Stimulated activated CD4-positive, alpha-beta T cell treated with anti-CD3 and anti-CD28 coated beads, Interleukin-1b, Interleukin-23, amount 100 ng/mL, for 4 hours (primary cell): ENCODE measurements around the gene MAPT.
"Not testable (repeated sequence)": the region's sequence is repeated elsewhere in the genome, so short reads cannot be mapped to it uniquely, and the experiment has no call there.

Experiments used
- DNase-seq, 2 donors: peaks; one replicate each; pipeline ENCODE4 v3.0.0-alpha.2; 2020; ENCODE audit warnings: low read depth in 2 of 2

Gene MAPT

DNA sequence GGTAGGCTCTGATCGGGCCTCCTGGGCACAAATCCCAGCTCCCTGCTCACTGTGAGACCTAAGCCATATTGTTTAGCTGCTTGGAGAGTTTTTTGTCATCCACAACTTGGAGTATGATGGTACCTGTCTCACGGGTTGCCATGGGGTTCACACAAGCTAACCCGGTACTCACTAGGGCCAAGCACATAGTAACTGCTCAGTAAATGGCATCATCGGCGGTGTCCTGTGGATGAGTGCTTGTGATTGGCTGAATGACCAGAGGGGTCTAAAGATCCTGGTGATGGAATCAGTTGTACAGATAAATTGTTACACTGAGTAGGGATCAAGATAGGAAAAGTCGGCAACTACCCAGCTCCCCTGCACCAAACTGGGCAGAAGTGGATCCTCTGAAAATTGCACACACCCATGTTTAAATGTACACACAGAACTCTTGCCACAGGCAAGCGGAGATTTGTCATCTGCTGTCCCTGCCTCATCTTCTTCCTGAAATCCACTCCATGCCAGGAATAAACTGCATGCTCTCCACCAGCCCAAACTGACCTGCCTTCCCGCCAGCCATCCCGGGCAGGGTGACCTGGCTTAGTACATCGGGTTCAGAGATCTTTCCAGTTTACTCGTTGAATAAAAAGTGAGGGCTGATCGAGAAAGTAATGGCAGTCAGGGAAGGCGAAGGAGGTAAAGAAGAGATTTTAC is 6.5 kb downstream of the MAPT start:
- no peak for DNase-seq

DNA sequence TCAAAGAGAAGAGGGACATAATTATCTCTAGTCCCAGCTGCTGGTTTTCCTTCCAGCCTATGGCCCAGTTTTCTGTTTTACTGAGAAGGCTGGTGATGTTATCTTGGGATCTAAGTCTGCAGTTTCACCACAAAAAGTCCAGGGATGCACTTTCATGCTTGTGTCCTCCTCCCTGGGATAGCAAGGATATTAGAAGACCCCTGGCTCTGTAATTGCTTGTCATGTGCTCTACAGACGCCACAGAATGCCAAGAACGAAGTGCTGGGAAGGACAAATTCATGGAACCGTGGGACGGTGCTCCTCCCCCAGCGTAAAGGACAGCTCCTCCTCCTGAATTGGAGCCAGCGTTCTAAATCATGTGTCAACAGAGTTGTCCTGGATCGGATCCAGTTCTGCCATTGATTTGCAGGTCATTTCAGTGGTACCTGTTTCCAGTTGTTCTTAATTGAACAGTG is 8.6 kb downstream of the MAPT start:
- DNase-seq = no peak

DNA sequence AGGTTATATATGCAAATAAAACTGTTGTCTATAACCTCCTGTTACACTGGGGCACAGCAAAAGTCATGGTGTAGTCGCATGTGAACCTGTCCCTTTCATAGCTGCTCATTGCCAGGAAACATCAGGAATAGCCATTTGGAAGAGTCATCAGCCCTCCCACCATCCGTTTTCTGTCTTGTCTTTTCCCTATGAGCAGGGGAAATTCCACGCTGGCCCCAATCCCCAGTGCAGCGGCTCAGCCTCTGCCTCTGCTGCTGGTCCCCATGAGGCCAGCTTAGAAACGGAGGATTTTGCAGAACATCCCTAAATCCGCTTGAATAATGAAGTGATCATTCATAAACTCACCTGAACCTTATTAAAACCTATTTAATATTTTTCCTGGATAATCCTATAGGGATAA is 10.5 kb downstream of the MAPT start:
- DNase-seq = no peak

DNA sequence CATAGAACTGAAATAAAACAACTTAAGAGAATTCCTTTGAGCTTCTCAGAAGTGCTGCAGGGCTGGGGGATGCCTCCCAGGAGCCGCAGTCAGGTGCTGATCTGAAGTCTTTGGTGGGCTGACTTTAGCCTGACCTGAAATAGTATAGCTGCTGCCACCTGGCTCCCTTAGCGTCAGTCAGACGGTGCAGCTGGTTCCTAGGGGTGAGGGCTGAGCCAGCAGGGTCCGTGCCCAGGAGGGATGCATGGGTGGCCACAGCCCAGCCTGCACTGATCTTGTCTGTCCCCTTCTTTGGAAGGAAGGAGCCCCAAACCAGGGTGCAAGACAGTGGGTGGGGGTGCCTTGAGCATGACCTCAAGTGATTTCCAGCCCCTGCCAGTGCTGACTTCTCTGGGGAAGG is 11.5 kb downstream of the MAPT start:
- DNase-seq = no peak

DNA sequence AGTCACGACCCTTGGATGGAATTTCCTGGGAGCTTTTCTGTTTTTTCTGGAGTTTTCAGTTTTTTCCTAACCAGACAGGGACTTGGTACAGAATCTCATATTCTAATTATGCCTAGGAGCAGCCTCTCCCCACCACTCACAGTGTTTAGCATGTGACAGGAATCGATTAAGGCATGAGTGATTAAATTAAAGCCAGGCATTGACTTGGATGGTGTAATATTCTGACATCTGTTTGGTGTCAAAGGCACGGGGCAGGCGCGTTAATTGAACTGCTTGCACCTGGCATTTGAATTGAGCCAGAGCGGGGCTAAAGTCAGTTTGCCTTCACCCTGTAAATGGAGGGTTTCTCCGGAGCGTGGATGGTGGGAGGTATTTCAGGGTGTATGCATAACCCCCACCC is 11.9 kb downstream of the MAPT start:
- DNase-seq = no peak

DNA sequence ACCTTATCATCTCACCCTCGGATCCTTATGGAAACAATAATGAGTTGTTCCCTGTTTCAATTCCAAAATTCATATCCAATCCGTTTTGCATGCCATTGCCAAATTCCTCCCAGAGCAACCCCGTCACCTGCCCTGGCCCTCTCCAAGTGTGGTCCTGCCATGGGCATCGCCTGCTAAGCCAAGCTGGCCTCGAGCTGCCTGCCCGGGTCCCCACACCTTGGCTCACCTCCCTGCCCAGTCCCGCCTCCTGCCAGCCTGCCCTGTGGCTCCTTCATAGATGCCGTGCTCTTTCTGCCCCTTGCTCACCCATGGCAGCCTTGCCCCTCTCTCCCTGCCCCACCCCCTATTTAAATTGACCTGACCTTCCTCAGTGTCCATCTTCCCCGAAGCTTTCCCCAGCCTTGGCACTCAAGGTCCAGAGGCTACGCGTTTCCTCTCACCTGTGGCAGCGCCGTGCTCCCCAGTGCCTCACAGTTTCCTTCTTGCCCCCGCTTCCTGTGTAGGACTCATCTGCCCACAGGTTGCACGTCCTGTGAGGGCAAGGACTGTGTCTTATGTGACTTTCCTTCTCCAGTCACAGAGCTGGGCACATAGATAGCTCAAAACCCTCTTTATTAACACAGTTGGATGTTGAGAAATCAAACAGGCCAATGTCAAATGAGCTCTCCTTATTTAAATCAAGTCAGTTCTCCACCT is 12.7 kb downstream of the MAPT start:
- DNase-seq = peak in 1 of 2 donors; percentile 6

DNA sequence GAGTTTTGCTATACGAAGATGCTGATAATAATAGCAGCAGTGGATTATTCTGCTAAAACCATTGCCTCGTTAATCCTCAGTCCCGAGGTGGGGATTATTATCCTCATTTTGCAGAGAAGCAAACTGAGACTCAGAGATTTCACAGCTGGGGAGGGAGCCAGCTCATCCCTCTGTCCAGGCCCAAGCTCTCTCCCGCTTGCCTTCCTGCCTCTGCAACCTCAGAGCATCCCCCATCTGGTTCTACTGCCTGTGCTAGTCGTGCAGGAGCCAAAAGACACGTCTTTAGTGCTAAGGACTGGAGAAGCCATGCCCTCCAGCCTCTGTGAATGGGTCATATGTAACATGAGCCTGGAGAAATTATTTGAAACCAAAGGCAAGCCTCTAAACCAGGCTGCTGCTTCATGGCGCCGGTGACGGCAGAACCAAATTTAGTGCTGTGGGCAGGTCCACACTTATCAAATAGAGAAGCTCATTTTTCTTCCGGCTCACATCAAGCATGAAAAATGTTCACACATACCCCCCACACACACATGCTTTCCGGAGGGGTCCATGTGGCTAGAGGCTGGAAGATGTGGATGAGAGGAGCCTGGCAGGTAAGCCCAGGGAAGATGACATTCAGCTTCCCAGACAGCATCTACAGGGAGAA is 13.5 kb downstream of the MAPT start:
- DNase-seq = no peak

DNA sequence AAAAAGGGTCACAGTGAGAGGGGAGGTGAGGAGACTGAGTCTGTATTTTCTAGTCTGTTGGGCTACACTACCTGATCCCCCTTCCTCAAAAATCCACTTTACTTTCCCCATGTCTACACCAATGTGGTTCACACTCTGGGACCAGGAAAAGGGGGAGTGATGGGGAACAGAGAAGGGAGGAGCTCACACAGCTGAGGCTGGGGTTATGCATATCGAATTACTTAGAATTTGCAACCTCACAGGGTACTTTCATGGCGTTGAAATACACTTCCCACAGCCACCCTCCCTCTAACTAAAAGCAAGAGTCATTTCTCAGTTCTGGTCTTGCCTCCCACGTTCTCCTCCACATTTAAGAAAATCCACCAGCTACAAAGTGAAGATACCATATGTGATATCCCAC is 14.1 kb downstream of the MAPT start:
- DNase-seq = no peak

DNA sequence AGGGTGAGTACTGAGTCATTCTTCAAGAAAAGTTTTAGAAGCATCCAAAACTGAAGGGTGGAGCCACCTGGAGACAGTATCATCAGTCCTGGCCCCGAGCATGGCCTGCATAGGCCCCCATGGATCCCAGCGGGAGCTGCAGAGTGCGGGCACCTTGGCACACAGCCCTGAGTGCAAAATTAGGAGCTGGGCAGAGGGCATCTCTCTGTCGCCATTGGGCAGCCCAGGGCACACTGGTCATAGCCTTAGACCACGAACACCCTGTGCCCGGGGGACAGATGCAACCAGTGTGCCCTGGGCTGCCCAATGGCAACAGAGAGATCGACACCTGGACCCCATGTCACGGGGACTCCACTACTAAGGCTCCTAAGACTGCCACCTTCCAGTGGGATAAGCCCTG is 14.6 kb downstream of the MAPT start:
- DNase-seq = no peak

DNA sequence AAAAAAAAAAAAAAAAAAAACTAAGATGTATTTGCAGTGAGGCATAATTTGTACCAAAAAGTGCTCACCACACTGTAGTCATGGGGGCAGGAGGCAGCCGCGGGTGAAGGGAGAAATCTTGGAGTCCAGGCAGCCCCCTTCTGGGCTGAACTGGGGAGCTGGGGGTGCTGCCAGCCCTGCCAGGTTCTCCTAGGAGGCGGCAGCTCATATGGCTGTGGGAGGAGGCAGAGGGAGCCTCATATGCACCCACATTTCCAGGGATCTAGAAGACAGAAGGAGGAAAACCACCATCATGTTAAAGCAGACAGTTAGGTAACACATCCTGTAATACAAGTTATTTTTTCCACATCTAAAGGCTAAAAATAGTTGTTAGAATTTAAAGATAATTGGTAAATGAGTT is 16.3 kb downstream of the MAPT start:
- no peak for DNase-seq

DNA sequence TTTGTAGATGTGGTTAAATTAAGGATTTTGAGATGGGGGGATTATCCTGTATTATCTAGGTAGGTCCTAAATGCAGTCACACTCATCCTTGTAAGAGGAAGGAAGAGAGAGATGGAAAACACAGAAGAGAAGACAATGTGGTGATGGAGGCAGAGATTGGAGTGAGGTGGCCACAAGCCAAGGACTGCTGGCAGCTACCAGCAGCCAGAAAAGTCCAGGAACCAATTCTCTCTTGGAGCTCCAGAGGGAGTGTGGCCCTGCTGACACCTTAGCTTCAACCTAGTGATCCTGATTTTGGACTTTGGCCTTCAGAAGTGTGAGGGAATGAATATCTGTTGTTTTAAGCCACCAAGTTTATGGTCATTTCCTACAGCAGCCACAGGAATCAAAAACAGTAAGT is 18.0 kb downstream of the MAPT start:
- DNase-seq = no peak

DNA sequence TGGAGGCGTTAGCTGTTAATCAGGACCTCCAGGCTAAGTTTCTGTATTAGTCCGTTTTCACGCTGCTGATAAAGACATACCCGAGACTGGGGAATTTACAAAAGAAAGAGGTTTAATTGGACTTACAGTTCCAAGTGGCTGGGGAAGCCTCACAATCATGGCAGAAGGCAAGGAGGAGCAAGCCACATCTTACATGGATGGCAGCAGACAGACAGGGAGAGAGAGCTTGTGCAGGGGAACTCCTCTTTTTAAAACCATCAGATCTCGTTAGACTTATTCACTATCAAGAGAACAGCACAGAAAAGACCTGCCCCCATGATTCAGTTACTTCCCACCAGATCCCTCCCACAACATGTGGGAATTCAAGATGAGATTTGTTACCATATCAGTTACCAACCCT is 18.7 kb downstream of the MAPT start:
- not testable (repeated sequence) for DNase-seq

DNA sequence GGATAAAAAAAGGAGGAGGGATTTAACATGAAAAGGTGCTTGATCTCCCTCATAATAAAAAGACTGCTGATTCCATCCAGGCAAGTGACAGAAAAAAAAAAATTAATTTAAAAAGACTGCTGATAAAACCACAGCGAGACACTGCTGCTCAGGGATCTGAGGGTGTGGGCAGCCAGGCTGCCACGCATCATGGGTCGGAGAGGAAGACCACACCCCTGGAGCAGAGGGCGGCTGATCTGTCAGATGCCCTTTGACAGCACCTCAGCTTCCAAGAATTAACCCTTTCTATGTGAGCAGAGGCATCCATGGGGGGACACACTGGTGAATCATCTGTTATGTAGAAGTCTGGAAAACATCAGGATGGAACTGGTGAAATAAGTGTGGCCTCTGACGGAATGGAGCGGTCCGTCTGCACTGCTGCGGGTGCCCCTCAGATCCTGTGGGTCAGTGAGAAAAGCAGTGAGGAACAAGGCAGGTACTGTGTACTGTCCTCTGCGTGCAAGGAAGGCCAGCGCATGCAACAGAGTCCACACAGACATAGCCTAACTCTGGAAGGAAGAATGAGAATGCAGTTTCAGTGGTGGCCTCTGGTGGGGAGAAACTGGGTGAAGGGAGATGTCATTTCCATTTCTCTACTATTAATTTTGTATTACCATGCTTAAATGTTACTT is 19.8 kb downstream of the MAPT start:
- DNase-seq = no peak

DNA sequence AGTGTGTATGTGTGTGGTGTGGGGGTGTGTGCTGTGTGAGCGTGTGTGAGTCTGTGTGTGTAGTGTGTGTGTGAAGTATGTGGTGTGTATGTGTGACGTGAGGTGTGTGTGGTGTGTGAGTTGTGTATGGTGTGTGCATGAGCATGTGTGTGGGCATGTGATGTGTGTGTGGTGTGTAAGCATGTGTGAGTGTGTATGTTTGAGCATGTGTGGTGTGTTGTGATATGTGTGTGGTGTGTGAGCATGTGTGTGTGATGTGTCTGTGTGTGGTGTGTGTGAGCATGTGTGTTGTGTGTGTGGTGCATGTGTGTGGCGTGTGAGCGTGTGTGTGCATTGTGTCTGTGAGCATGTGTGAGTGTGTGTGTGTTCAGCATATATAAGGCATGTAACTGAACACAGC is 20.9 kb downstream of the MAPT start:
- no peak for DNase-seq

DNA sequence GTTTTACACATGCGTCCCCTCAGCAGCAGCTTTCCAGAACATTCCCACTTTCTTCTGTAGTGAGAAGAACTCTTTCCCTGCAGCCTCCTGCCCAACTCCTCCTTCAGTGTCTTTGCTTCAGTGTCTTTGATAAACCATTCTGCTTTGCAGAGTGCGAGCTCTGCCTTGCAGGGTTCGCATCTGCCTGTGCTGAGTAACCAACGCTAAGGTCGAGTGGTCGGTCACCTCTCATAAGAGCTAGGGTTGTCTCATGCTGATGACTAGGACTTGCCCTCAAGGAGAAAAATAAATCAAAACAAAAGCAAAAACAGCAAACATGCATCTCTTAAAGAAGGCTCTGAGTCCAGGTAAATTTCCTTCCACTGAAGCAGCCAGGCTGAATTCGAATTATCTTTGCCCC is 22.7 kb downstream of the MAPT start:
- no peak for DNase-seq

DNA sequence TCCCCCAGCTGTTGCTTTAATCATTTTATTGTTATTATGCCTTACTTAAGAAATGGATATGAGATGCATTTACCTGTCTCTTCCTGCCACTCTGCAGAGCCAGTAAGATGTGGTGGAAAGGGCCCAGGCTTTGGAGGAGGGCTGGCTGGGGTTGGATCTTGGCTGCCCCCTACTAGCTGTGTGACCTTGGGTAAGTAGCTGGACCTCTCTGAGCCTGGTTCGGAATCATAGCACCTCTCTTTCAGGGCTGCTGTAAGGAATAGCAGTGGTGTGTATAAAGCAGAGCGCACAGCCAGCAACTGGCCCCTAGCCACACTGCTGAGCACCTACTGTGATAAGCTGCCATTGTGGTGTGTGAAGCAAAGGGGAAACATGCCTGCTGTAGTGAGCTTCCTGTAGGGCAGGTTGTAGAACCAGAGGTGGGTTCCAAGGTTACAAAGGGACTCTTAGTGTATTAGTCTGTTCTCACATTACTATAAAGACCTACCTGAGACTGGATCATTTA is 23.9 kb downstream of the MAPT start:
- DNase-seq = no peak

DNA sequence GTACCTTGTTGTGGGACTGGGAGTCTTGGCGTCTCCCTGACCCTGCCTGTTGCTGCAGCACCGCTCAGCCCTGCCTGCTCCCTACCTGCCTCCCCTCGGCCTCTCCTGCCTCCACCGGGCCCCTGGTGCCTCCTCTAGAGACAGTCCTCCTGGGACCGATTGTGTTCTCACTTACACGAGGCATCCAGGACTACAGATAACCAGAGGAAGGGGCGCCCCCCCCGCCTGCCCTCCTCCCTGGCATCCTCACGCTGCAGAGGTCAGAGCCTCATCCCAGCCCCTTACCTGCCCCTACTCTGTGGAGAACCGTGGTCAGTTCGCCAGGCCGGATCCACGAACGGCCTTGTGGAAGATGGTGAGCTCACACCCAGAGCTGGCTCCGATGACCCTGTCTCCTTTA is 24.8 kb downstream of the MAPT start:
- DNase-seq = no peak

DNA sequence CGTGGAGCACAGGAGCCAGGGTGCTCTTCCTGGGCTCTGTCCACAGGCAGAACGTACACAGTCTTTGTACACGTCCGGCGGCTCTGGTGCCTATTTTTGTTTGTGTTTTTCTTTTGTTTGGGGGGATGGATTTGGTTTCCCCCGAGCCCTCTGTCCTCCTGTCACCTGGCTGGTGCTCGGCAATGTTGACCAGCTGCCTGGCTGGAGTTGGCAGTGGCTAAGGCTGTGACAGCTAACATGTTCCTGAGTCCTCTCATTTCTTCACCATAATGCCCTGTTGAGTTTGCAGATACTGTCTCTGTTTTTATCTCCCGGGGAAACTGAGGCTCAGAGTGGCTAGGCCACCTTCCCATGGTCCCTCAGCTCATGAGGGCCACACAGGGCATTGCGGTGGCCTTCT is 25.7 kb downstream of the MAPT start:
- no peak for DNase-seq

DNA sequence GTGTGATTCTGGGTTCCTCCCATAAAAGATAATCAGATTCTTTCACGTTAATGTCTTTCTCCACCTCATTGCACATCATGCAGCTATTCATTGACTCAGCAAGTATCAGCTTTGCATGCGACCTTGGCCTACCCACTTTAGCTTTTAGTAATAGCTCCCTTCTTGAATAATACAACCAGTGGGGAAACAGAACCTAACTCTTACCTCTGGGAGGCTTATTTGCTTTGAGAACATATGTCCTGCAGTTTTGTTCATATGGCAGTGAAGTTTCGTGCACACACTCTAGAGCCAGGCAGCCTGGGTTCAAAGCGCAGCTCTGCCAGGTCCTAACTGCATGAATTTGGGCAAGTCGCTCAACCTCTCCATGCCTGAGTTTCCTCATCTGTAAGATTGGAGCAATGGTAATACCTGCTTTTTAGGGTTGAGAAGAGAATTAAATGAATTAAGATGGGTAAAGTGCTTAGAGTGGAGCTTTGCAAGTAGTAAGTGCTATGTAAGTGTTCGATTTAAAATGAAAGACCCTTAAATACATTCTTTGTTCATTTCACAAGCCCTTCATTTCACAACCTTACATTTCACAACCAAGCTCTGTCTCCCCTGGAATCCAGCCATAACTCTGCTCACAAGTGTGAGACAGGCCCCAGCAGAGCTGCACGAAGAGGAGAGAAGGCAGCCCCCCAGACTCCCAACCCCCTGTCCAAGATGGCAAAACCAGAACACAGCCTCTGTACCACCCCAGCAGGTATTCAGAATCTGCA is 29.3 kb downstream of the MAPT start:
- DNase-seq = no peak

DNA sequence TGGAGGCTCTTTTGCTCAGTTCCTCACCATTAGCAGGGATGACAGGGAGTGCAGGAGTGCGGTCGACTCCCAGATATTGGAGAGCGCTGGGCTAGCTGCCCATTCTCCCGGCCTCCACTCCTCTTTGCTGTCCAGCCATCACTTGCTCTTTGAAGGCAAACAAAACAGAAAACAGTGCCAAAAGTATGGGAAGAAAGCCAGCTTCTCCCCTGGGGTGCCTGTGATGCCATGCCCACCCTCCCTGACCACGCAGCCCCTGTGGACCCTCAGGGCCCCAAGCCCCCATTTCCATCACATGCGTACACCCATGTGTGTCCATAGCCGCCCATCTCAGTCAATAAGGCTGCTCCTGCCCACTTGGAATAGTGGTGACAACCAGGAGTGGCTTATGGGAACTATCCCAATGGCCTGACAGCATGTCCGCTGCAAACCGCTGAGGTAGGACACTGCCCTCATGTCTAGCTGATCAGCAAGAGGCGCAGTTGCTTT is 30.0 kb downstream of the MAPT start:
- DNase-seq = no peak

DNA sequence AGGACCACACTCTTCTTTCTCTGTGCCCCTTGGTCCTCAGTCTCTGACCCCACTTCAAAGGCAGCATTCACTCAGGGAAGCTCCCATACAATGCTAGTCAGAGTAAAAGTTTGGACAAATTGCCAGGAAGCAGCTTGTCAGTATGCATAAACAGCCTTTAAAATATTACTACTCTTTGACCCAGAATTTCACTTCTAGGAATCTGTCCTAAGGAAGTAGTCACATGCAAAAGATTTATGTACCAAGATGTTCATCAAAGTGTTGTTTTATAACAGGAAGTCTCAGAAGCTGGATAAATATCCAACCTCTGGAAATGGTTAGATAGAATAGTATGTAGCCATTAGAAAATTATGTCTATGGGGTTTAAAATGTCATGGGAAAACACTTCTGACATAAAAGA is 31.0 kb downstream of the MAPT start:
- DNase-seq = no peak

DNA sequence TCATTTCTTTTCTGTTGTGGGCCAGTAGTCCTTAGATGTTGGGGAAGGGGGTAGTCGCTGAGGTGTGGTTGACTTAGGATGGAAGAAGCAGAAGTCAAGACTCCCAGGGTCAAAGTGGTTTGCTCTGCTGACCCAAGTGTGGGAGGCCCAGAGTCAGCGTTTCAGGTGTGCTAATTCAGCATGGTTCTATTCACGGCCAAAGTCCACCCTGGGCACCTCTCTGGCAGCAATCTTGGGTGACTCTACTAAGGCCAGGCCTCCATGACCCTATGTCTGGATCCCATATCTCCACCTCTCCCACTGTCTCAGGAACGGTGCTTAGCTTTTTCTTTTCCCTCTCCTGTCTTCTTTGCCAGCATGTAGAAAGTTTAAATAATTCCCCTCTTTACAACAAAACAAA is 32.9 kb downstream of the MAPT start:
- no peak for DNase-seq
